ENCODE results near the gene DAP.

DAP gene

GRCh38 chr5:10686890-10687289 lies 74.1 kb downstream of the DAP start:
- DNase-seq, result no peak

GRCh38 chr5:10685115-10685521 lies 75.9 kb downstream of the DAP start:
- DNase-seq, result no peak

- no peak for DNase-seq
Measured at GRCh38 chr5:10684303-10685086, 76.5 kb downstream of the DAP start.

GRCh38 chr5:10682801-10683525 lies 78.1 kb downstream of the DAP start:
- no peak for DNase-seq

GRCh38 chr5:10681731-10682679 lies 79.0 kb downstream of the DAP start:
- no peak for DNase-seq

- DNase-seq, result no peak
Measured at GRCh38 chr5:10680876-10681481, 80.1 kb downstream of the DAP start.

GRCh38 chr5:10679336-10679988 lies 81.6 kb downstream of the DAP start:
- no peak for DNase-seq

- DNase-seq, result no peak
Measured at GRCh38 chr5:10678244-10678643, 82.8 kb downstream of the DAP start.

- no peak for DNase-seq
Measured at GRCh38 chr5:10677533-10677932, 83.5 kb downstream of the DAP start.

GRCh38 chr5:10676946-10677345 lies 84.1 kb downstream of the DAP start:
- no peak for DNase-seq

- no peak for DNase-seq
Measured at GRCh38 chr5:10676224-10676623, 84.8 kb downstream of the DAP start.

GRCh38 chr5:10675177-10675700 lies 85.8 kb downstream of the DAP start:
- DNase-seq, result no peak

GRCh38 chr5:10674582-10674981 lies 86.5 kb downstream of the DAP start:
- DNase-seq, result no peak

GRCh38 chr5:10674096-10674495 lies 86.9 kb downstream of the DAP start:
- no peak for DNase-seq

GRCh38 chr5:10673407-10673806 lies 87.6 kb downstream of the DAP start:
- no peak for DNase-seq

- no peak for DNase-seq
Measured at GRCh38 chr5:10673017-10673389, 88.0 kb downstream of the DAP start.

GRCh38 chr5:10672146-10673016 lies 88.7 kb downstream of the DAP start:
- DNase-seq, result no peak

GRCh38 chr5:10671041-10672008 lies 89.7 kb downstream of the DAP start:
- no peak for DNase-seq

GRCh38 chr5:10669983-10670382 lies 91.1 kb downstream of the DAP start:
- no peak for DNase-seq

GRCh38 chr5:10668697-10669096 lies 92.3 kb downstream of the DAP start:
- no peak for DNase-seq
